GM10248 (cell line): ENCODE data around the gene DCAF4L1.

Experiments
- CTCF ChIA-PET: fragments of 300-600 bp; sonication (Branson Sonifier 250); formaldehyde crosslinking; extraction: SDS; loops from one replicate; lab custom pipeline; 2021; ENCODE audit warnings: antibody characterized with exemption; lab: Yijun Ruan, JAX
- POLR2A ChIA-PET: fragments of 350-650 bp; sonication (Branson Sonifier 250); formaldehyde crosslinking; extraction: SDS; loops from one replicate; lab custom pipeline; 2020; ENCODE audit warnings: antibody characterized with exemption; lab: Yijun Ruan, JAX
- DNase-seq: peaks from one replicate; pipeline ENCODE4 v3.0.0; 2012; ENCODE audit errors: extremely low spot score
- CTCF ChIP-seq: IDR thresholded peaks from 2 replicates; pipeline ENCODE4 v1.5.1; 2012; ENCODE audit warnings: mild to moderate bottlenecking, low read depth; ENCODE audit errors: extremely low read depth, missing control alignments, control extremely low read depth

DCAF4L1 gene

DNA sequence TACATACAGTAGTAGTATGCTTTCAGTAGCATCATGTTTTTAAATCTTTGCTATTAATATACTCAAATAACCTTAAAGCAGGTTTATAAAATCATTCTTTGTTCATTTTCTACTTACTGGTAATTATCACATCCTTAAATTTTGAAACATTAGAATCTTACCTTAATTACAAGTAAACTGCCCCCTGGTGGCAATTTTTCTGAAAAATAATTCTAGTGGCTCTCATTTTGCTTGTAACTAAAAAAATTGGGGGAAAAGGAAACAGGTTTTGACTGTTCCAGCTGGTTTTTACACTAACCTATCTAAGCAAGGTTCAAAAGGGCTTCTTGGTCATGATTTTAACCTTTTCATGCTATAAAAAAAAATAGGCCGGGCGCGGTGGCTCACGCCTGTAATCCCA is 18.5 kb upstream of the DCAF4L1 start:
- CTCF ChIA-PET, result interaction anchor here (0.9 to 1.8 kb wide), 3 partner anchors 9 to 48 kb away, joined by 3 to 10 read pairs (median 3); no protein-coding TSS in a partner anchor

DNA sequence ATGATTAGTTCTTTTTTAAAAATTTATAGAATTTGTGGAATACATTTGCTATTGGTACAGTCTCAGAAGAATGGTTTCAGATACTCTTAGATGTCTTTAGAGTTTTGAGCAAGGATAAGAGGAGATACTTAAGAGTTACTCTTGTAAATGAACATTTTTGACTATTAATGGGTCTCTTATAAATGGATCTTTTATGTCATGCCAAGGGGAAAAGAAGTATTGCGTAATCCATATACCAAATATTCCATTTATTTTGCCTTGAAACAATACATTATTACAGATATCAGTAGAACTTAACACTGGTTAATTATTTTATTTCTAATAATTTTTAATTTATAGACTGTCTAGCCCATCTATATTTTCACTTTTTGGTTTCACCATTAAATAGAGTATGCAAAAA is 17.2 kb upstream of the DCAF4L1 start:
- no peak for DNase-seq
- CTCF ChIA-PET, result interaction anchor here (1.8 to 2.5 kb wide), 2 partner anchors 12 kb away, joined by 6 to 10 read pairs; no protein-coding TSS in a partner anchor
- POLR2A ChIA-PET, result no interaction called here
- no peak for TF ChIP-seq CTCF

More for the DNA sequence above, 18.5 kb upstream of the DCAF4L1 start:
- DNase-seq, result no peak
- no peak for TF ChIP-seq CTCF
- POLR2A ChIA-PET, result no interaction called here

- DNase-seq, result no peak
- POLR2A ChIA-PET, result no interaction called here
- CTCF ChIA-PET, result interaction anchor here (1.0 to 2.9 kb wide), 5 partner anchors 10 to 686 kb away, joined by 3 to 11 read pairs (median 4); partner anchors contain the start of gene DCAF4L1
- TF ChIP-seq CTCF, result no peak
These were observed 14.2 kb upstream of the DCAF4L1 start for GRCh38 chr4:41967392-41967791.

- POLR2A ChIA-PET, result no interaction called here
These were observed 11.9 kb upstream of the DCAF4L1 start for GRCh38 chr4:41969671-41970070.

DNA sequence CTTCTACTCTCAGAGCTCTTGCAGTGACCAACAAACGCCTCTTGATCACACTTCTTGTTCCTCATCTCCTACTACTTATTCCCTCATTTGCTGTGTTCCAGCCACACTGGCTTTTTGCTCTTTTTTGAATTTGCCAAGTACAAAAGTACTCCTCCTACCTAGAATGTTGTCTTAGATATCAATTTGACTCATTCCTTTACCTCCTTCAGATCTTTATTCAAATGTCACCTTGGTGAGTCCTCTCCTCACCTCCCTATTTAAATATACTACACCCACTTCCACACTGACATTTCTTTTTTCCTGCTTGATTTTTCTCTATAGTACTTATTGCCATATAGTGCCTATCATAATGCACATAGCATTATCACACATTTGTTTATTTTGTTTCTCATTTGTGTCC is 6.2 kb upstream of the DCAF4L1 start:
- DNase-seq, result no peak
- ChIA-PET POLR2A (no interaction called here), CTCF (interaction anchor here (1.7 to 2.8 kb wide), 2 partner anchors 9 to 12 kb away, joined by 6 to 10 read pairs; no protein-coding TSS in a partner anchor)
- no peak for TF ChIP-seq CTCF

More at GRCh38 chr4:41969671-41970070, 11.9 kb upstream of the DCAF4L1 start:
- CTCF ChIA-PET, result no interaction called here
- TF ChIP-seq CTCF, result no peak
- no peak for DNase-seq

DNA sequence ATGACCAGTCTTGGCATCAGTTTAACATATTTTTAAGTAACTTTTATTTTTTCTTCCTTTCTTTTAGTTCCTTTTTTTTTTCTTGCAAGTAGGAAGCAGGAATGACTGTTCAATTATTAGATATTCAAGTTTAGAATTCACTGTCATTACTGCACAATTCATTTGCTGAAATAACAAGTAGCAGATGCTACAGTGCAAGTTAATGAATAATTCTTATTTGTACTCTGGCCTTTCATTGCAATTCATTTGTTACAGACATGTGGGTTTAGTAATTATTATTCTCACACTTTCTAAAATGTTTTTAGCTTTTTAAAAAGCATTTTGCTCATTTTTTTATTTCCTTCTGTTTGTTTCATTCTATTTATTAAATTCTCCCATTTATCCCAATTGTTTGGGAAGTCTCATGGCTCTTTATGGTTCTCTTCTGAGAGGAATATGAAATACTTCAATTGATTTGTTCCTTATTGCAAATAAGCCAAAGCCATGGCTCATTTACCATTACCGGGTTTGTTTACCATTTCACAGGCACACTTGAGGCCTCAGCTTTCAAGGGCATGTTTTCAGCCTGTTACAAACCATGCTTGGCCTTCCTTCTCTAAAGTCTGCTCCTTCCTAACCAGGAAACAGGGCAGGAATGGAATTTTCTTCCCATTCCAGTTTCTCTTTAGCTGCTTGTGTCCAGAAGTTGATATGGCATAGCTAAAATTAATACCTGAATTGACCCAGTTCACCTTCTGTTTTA is 4.6 kb upstream of the DCAF4L1 start:
- POLR2A ChIA-PET, result interaction anchor here (0.7 kb wide), 1 partner anchor 16 kb away, joined by 3 read pairs; no protein-coding TSS in a partner anchor
- no peak for DNase-seq
- no peak for TF ChIP-seq CTCF
- CTCF ChIA-PET, result interaction anchor here (0.9 to 2.8 kb wide), 4 partner anchors 10 to 13 kb away, joined by 4 to 10 read pairs (median 8); no protein-coding TSS in a partner anchor
